K562 (cell line): Measurements from ENCODE around the gene B3GLCT.

Experiments
- CAMTA2 ChIP-seq: fragments of 250-450 bp; sonication (Bioruptor Pico); conservative IDR thresholded peaks from 2 replicates; pipeline ENCODE4 v1.5.1; 2022
- CHD1 ChIP-seq: fragments of 200-600 bp; sonication (generic); IDR thresholded peaks from one replicate; pipeline ENCODE4 v1.6.1; 2012; ENCODE audit warnings: mild to moderate bottlenecking, moderate library complexity, low read length, inconsistent platforms
- FOS ChIP-seq: IDR thresholded peaks from 3 replicates; pipeline ENCODE4 v1.6.1; 2011; ENCODE audit not compliant: insufficient read length; ENCODE audit errors: extremely low read depth
- FOXJ3 ChIP-seq: sonication (generic); formaldehyde crosslinking; IDR thresholded peaks from 2 replicates; pipeline ENCODE4 v1.4.0; 2020; ENCODE audit warnings: mild to moderate bottlenecking, missing genetic modification reagents
- FOXM1 ChIP-seq, 2 experiments: fragments of 450-650 bp in 1 of 2; sonication (generic) in 1 of 2; formaldehyde crosslinking in 1 of 2; IDR thresholded peaks; 2 replicates each; pipeline versions ENCODE4 v1.6.1 to v1.9.0; 2017 to 2022; ENCODE audit warnings: low read depth in 2 of 2, mild to moderate bottlenecking in 2 of 2, missing genetic modification reagents in 1 of 2, moderate library complexity in 1 of 2
- JUNB ChIP-seq: fragments of 450-650 bp; formaldehyde crosslinking; conservative IDR thresholded peaks from 2 replicates; pipeline ENCODE4 v1.4.0; 2020; ENCODE audit warnings: mild to moderate bottlenecking
- NFIC ChIP-seq: fragments of 450-650 bp; IDR thresholded peaks from 2 replicates; pipeline ENCODE4 v1.6.1; 2017; ENCODE audit warnings: mild to moderate bottlenecking, inconsistent platforms
- NFYB ChIP-seq: IDR thresholded peaks from 2 replicates; pipeline ENCODE4 v1.6.1; 2011; ENCODE audit warnings: mild to moderate bottlenecking, moderate library complexity; ENCODE audit not compliant: insufficient read length; ENCODE audit errors: extremely low read depth
- RAD51 ChIP-seq: fragments of 450-650 bp; IDR thresholded peaks from 2 replicates; pipeline ENCODE4 v1.7.1; 2016; ENCODE audit warnings: low read depth, mild to moderate bottlenecking, borderline replicate concordance
- SP1 ChIP-seq: sonication (generic); formaldehyde crosslinking; IDR thresholded peaks from 2 replicates; pipeline ENCODE4 v1.8.1; 2022; ENCODE audit warnings: mild to moderate bottlenecking, missing genetic modification reagents
- TAF1 ChIP-seq: IDR thresholded peaks from 2 replicates; pipeline ENCODE4 v1.6.1; 2011; ENCODE audit warnings: mild to moderate bottlenecking, low read length, moderate library complexity; ENCODE audit not compliant: insufficient read depth, control insufficient read depth, severe bottlenecking; ENCODE audit errors: extremely low read depth
- ZKSCAN8 ChIP-seq: fragments of 200-800 bp; sonication (Bioruptor generic); IDR thresholded peaks from 2 replicates; pipeline ENCODE4 v1.6.1; 2016; ENCODE audit warnings: missing genetic modification characterization, missing compliant biosample characterization
- TF ChIP-seq, protein P1 (sequence below): fragments of 250-450 bp; sonication (Bioruptor Pico); IDR thresholded peaks from 2 replicates; pipeline ENCODE4 v1.5.1; 2021; ENCODE audit warnings: mild to moderate bottlenecking

- TF ChIP-seq TAF1: no peak
- TF ChIP-seq CAMTA2 (CRISPR knock-in tag): no peak
- TF ChIP-seq FOXM1 (IDR thresholded peaks at IDR 0.05; ENCODE audit: low read depth): no peak
- TF ChIP-seq FOXM1 (CRISPR knock-in tag; IDR thresholded peaks at IDR 0.05; ENCODE audit: low read depth): no peak
- no peak for TF ChIP-seq FOXJ3 (CRISPR knock-in tag)
- TF ChIP-seq SP1 (CRISPR knock-in tag): no peak
- TF ChIP-seq, protein P1, sequence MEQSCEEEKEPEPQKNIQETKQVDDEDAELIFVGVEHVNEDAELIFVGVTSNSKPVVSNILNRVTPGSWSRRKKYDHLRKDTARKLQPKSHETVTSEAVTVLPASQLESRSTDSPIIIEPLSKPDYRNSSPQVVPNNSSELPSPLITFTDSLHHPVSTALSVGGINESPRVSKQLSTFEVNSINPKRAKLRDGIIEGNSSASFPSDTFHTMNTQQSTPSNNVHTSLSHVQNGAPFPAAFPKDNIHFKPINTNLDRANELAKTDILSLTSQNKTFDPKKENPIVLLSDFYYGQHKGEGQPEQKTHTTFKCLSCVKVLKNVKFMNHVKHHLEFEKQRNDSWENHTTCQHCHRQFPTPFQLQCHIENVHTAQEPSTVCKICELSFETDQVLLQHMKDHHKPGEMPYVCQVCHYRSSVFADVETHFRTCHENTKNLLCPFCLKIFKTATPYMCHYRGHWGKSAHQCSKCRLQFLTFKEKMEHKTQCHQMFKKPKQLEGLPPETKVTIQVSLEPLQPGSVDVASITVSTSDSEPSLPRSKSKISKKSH (CRISPR knock-in tag): no peak
- no peak for TF ChIP-seq FOS
- TF ChIP-seq ZKSCAN8 (CRISPR knock-in tag): no peak
- TF ChIP-seq NFYB: no peak
- no peak for TF ChIP-seq NFIC
- TF ChIP-seq RAD51: no peak
- TF ChIP-seq CHD1: no peak
- no peak for TF ChIP-seq JUNB
Observed at GRCh38 chr13:31264151-31264550, 64.4 kb downstream of the B3GLCT start.
